ENCODE data around the gene G2E3. TPM values are rescaled to one million over a fixed set of nuclear protein-coding genes. Genes with fewer than 3 reads are reported as not detected.

Gene G2E3
- total RNA-seq, 1 experiment from 2014 or later, result 27.8 TPM

- ChIA-PET POLR2A (ENCODE audit: unreplicated experiment) (no interaction called here), CTCF (no interaction called here)
- H3K9me2 ChIP-seq (replicated peaks; ENCODE audit: low read length), result no peaks in the 10 kb centered on the region
- H3K79me2 ChIP-seq (ENCODE audit: low read length), result 0 out of 2 replicates have a peak, but pooled peaks cover 4% of the 10 kb centered on the region
- intact Hi-C loops (cut with micrococcal nuclease), result no loop called here
- H3K4me1 ChIP-seq (ENCODE audit: insufficient read depth, low read length), result no peaks in the 10 kb centered on the region
- no peak overlapping the region for H2AFZ ChIP-seq (ENCODE audit: low read length)
- no TSS peak for BruUV-seq (replicated peaks)
- no peak for DNase-seq
- no peak overlapping the region for H3K4me3 ChIP-seq (ENCODE audit: low read length)
- no peak overlapping the region for H3K27ac ChIP-seq (ENCODE audit: low read length)
- H3K27me3 ChIP-seq (ENCODE audit: low read length), result no peaks in the 10 kb centered on the region
- no peaks in the 10 kb centered on the region for H4K20me1 ChIP-seq (ENCODE audit: low read length)
- no peaks in the 10 kb centered on the region for H3K9me3 ChIP-seq (ENCODE audit: low read length)
- no peak for TF ChIP-seq EZH2phosphoT487 (IDR thresholded peaks at IDR 0.05; ENCODE audit: borderline replicate concordance, low read length)
- no peak for TF ChIP-seq EZH2 (IDR thresholded peaks at IDR 0.05; ENCODE audit: low read length, unreplicated experiment)
- TF ChIP-seq, protein P1, sequence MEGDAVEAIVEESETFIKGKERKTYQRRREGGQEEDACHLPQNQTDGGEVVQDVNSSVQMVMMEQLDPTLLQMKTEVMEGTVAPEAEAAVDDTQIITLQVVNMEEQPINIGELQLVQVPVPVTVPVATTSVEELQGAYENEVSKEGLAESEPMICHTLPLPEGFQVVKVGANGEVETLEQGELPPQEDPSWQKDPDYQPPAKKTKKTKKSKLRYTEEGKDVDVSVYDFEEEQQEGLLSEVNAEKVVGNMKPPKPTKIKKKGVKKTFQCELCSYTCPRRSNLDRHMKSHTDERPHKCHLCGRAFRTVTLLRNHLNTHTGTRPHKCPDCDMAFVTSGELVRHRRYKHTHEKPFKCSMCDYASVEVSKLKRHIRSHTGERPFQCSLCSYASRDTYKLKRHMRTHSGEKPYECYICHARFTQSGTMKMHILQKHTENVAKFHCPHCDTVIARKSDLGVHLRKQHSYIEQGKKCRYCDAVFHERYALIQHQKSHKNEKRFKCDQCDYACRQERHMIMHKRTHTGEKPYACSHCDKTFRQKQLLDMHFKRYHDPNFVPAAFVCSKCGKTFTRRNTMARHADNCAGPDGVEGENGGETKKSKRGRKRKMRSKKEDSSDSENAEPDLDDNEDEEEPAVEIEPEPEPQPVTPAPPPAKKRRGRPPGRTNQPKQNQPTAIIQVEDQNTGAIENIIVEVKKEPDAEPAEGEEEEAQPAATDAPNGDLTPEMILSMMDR (conservative IDR thresholded peaks at IDR 0.05; ENCODE audit: low read depth, low read length), result no peak
- no peak overlapping the region for H3K9ac ChIP-seq (ENCODE audit: low read length)
- ATAC-seq, result no peak
- no peak overlapping the region for H3K4me2 ChIP-seq (ENCODE audit: low read length)
- H3K36me3 ChIP-seq (ENCODE audit: low read depth, low read length), result peaks cover 24% of the 10 kb centered on the region
- no peaks in the 10 kb centered on the region for H3F3A ChIP-seq (ENCODE audit: low read length, unreplicated experiment)
Measured at GRCh38 chr14:30645600-30645999, 86.6 kb downstream of the G2E3 start.

DNA sequence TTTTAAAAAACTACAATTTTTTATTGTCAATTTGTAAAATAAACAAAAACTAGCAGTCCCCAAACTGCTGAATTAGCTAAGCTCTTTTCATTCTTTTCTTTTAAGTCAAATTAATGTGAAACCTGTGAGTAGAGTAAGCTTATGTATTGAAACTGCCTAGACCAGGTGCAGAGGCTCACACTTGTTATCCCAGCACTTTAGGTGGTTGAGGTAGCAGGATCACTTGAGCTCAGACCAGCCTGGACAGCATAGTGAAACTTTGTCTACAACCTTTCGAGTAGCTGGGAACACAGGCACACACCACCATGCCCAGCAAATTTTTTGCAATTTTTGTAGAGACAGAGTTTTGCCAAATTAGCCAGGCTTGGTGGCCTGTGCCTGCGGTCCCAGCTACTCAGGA lies 89.5 kb downstream of the G2E3 start:
- ChIA-PET CTCF (no interaction called here), POLR2A (ENCODE audit: unreplicated experiment) (no interaction called here)
- no TSS peak for BruUV-seq (replicated peaks)
- Histone ChIP-seq H3K9ac (ENCODE audit: low read length) (no peak overlapping the region), H3F3A (ENCODE audit: low read length, unreplicated experiment) (no peaks in the 10 kb centered on the region), H3K9me3 (ENCODE audit: low read length) (no peaks in the 10 kb centered on the region), H3K4me1 (ENCODE audit: insufficient read depth, low read length) (no peaks in the 10 kb centered on the region), H3K79me2 (ENCODE audit: low read length) (0 out of 2 replicates have a peak, but pooled peaks cover 4% of the 10 kb centered on the region), H3K27me3 (ENCODE audit: low read length) (no peaks in the 10 kb centered on the region), H3K27ac (ENCODE audit: low read length) (no peak overlapping the region), H3K9me2 (replicated peaks; ENCODE audit: low read length) (no peaks in the 10 kb centered on the region), H3K4me2 (ENCODE audit: low read length) (no peak overlapping the region), H4K20me1 (ENCODE audit: low read length) (no peaks in the 10 kb centered on the region), H3K36me3 (ENCODE audit: low read depth, low read length) (peaks cover 37% of the 10 kb centered on the region), H2AFZ (ENCODE audit: low read length) (no peak overlapping the region), H3K4me3 (ENCODE audit: low read length) (no peak overlapping the region)
- ATAC-seq, result no peak; the same call in 1 of the 2 replicates
- intact Hi-C loops (cut with micrococcal nuclease), result no loop called here
- TF ChIP-seq, protein P1 (conservative IDR thresholded peaks at IDR 0.05; ENCODE audit: low read depth, low read length), result no peak
- TF ChIP-seq EZH2phosphoT487 (IDR thresholded peaks at IDR 0.05; ENCODE audit: borderline replicate concordance, low read length) (no peak), EZH2 (IDR thresholded peaks at IDR 0.05; ENCODE audit: low read length, unreplicated experiment) (no peak)
- DNase-seq, result no peak

- no peaks in the 10 kb centered on the region for H3K79me2 ChIP-seq (ENCODE audit: low read length)
- H3K9me3 ChIP-seq (ENCODE audit: low read length), result no peaks in the 10 kb centered on the region
- H2AFZ ChIP-seq (ENCODE audit: low read length), result no peak overlapping the region
- intact Hi-C loops (cut with micrococcal nuclease), result no loop called here
- H3K36me3 ChIP-seq (ENCODE audit: low read depth, low read length), result peaks cover 42% of the 10 kb centered on the region
- CTCF ChIA-PET, result no interaction called here
- no peak overlapping the region for H3K27ac ChIP-seq (ENCODE audit: low read length)
- peaks cover 4% of the 10 kb centered on the region; the same call in 1 of the 2 replicates for H3K4me1 ChIP-seq (ENCODE audit: insufficient read depth, low read length)
- no peaks in the 10 kb centered on the region for H3K27me3 ChIP-seq (ENCODE audit: low read length)
- no peak for DNase-seq
- TF ChIP-seq EZH2 (IDR thresholded peaks at IDR 0.05; ENCODE audit: low read length, unreplicated experiment) (no peak), EZH2phosphoT487 (IDR thresholded peaks at IDR 0.05; ENCODE audit: borderline replicate concordance, low read length) (no peak)
- TF ChIP-seq, protein P1 (conservative IDR thresholded peaks at IDR 0.05; ENCODE audit: low read depth, low read length), result no peak
- H3K9me2 ChIP-seq (replicated peaks; ENCODE audit: low read length), result no peaks in the 10 kb centered on the region
- no peaks in the 10 kb centered on the region for H3F3A ChIP-seq (ENCODE audit: low read length, unreplicated experiment)
- no peaks in the 10 kb centered on the region for H4K20me1 ChIP-seq (ENCODE audit: low read length)
- H3K4me2 ChIP-seq (ENCODE audit: low read length), result no peak overlapping the region
- POLR2A ChIA-PET (ENCODE audit: unreplicated experiment), result no interaction called here
- no peak for ATAC-seq
- H3K4me3 ChIP-seq (ENCODE audit: low read length), result no peak overlapping the region
- no TSS peak for BruUV-seq (replicated peaks)
- no peak overlapping the region for H3K9ac ChIP-seq (ENCODE audit: low read length)
Measured at GRCh38 chr14:30651937-30652336, 93.0 kb downstream of the G2E3 start.
